DND-41 (cell line): ENCODE results near the gene TRPT1.
A peak's percentile ranks its signal among the peaks of the same experiment; 100 is the strongest.

Experiments used
- ATAC-seq: fragments of 200-7000 bp; cut with Tn5 transposase; 3 replicates; pipeline ENCODE4 v1.9.1; 2021; ENCODE audit warnings: low read depth; ENCODE audit not compliant: insufficient read depth
- DNase-seq: peaks from one replicate; pipeline ENCODE4 v3.0.0-alpha.2; 2020
- H2AFZ ChIP-seq: 2 replicates; pipeline ENCODE4 v1.6.0; 2012; ENCODE audit warnings: low read depth, low read length
- H3K27ac ChIP-seq: 2 replicates; pipeline ENCODE4 v1.5.1; 2012; ENCODE audit warnings: low read length, inconsistent platforms
- H3K27me3 ChIP-seq: fragments of 200-600 bp; sonication (generic); 2 replicates; pipeline ENCODE4 v1.6.0; 2012; ENCODE audit warnings: low read length, mild to moderate bottlenecking, inconsistent platforms; ENCODE audit not compliant: insufficient read depth, poor library complexity
- H3K36me3 ChIP-seq: 2 replicates; pipeline ENCODE4 v1.5.1; 2012; ENCODE audit warnings: low read length, inconsistent platforms; ENCODE audit not compliant: insufficient read depth
- H3K4me1 ChIP-seq: 2 replicates; pipeline ENCODE4 v1.5.1; 2012; ENCODE audit warnings: mild to moderate bottlenecking, low read length; ENCODE audit not compliant: insufficient read depth
- H3K4me2 ChIP-seq: 2 replicates; pipeline ENCODE4 v1.6.0; 2012; ENCODE audit warnings: mild to moderate bottlenecking, moderate library complexity, low read length, inconsistent platforms; ENCODE audit not compliant: insufficient read depth
- H3K4me3 ChIP-seq, 2 experiments: fragments of 200-600 bp in 1 of 2; shearing (Covaris generic) in 1 of 2; 2 replicates each; pipeline ENCODE4 v1.5.1; 2012 to 2016; ENCODE audit warnings: inconsistent platforms in 2 of 2, low read length in 2 of 2, mild to moderate bottlenecking in 2 of 2, low read depth in 1 of 2, moderate library complexity in 1 of 2
- H3K79me2 ChIP-seq: 2 replicates; pipeline ENCODE4 v1.6.0; 2012; ENCODE audit warnings: low read length, inconsistent platforms; ENCODE audit not compliant: insufficient read depth
- H3K9ac ChIP-seq: 2 replicates; pipeline ENCODE4 v1.6.0; 2012; ENCODE audit warnings: low read depth, mild to moderate bottlenecking, inconsistent platforms, low read length, moderate library complexity
- H3K9me3 ChIP-seq: 2 replicates; pipeline ENCODE4 v1.5.1; 2012; ENCODE audit warnings: low read length, moderate library complexity, mild to moderate bottlenecking, inconsistent platforms; ENCODE audit not compliant: insufficient read depth, severe bottlenecking
- H4K20me1 ChIP-seq: 2 replicates; pipeline ENCODE4 v1.6.0; 2012; ENCODE audit warnings: low read length; ENCODE audit not compliant: insufficient read depth
- CTCF ChIP-seq: IDR thresholded peaks from 2 replicates; pipeline ENCODE4 v1.5.1; 2012; ENCODE audit warnings: borderline replicate concordance, low read length, moderate library complexity, mild to moderate bottlenecking; ENCODE audit not compliant: poor library complexity, severe bottlenecking; ENCODE audit errors: extremely low read depth
- EZH2 ChIP-seq: IDR thresholded peaks from 3 replicates; pipeline ENCODE4 v1.6.1; 2012; ENCODE audit warnings: borderline replicate concordance, low read depth, mild to moderate bottlenecking, moderate library complexity, low read length, inconsistent platforms; ENCODE audit not compliant: severe bottlenecking

Gene TRPT1

GRCh38 chr11:64233913-64234586 is 8.1 kb upstream of the TRPT1 start, which contains the start of gene VEGFB:
VEGFB (plus strand) TSS chr11:64234584; CDS start chr11:64234834, 250 bp downstream.
- Histone ChIP-seq H3K9me3 (no peaks in the 10 kb centered on the region), H3K79me2 (peaks cover 20% of the 10 kb centered on the region), H3K4me1 (peaks cover 60% of the 10 kb centered on the region), H2AFZ (peak within 1 kb of the TSS; percentile 65), H3K27ac (peak within 1 kb of the TSS; percentile 74), H3K9ac (peak within 1 kb of the TSS; percentile 71), H4K20me1 (peaks cover 13% of the 10 kb centered on the region), H3K27me3 (no peaks in the 10 kb centered on the region), H3K4me3 (peak within 1 kb of the TSS; percentile 57 to 88), H3K4me2 (peak within 1 kb of the TSS; percentile 99), H3K36me3 (peaks cover 33% of the 10 kb centered on the region)
- DNase-seq: peak; percentile 74
- peak; percentile 51 for ATAC-seq
- TF ChIP-seq CTCF (no peak), EZH2 (no peak)

GRCh38 chr11:64232967-64233315 is 7.0 kb upstream of the TRPT1 start:
- H3K36me3 ChIP-seq: peaks cover 22% of the 10 kb centered on the region
- no peak overlapping the region for H3K4me2 ChIP-seq
- H4K20me1 ChIP-seq: peaks cover 13% of the 10 kb centered on the region
- H3K27ac ChIP-seq: no peak overlapping the region
- no peak overlapping the region for H2AFZ ChIP-seq
- H3K79me2 ChIP-seq: peaks cover 20% of the 10 kb centered on the region
- TF ChIP-seq CTCF (no peak), EZH2 (no peak)
- DNase-seq (no peak), ATAC-seq (no peak)
- H3K4me3 ChIP-seq: no peak overlapping the region
- no peak overlapping the region for H3K9ac ChIP-seq
- H3K27me3 ChIP-seq: no peaks in the 10 kb centered on the region
- H3K4me1 ChIP-seq: peaks cover 66% of the 10 kb centered on the region
- no peaks in the 10 kb centered on the region for H3K9me3 ChIP-seq

GRCh38 chr11:64232182-64232966 is 6.4 kb upstream of the TRPT1 start:
- DNase-seq (no peak), ATAC-seq (no peak)
- Histone ChIP-seq H3K27me3 (no peaks in the 10 kb centered on the region), H3K36me3 (peaks cover 16% of the 10 kb centered on the region), H3K4me2 (peak overlapping the region; percentile 95), H3K4me1 (peaks cover 70% of the 10 kb centered on the region), H3K9ac (no peak overlapping the region), H3K27ac (no peak overlapping the region), H3K9me3 (no peaks in the 10 kb centered on the region), H3K79me2 (peaks cover 23% of the 10 kb centered on the region), H2AFZ (no peak overlapping the region), H4K20me1 (peaks cover 13% of the 10 kb centered on the region), H3K4me3 (no peak overlapping the region)
- TF ChIP-seq CTCF (no peak), EZH2 (no peak)
